ENCODE results near the gene CDT1. TPM values are rescaled to one million over a fixed set of nuclear protein-coding genes. Genes with fewer than 3 reads are reported as not detected.

Gene CDT1
- total RNA-seq, 1 donor from 2014 or later, result 79.6 TPM

DNA sequence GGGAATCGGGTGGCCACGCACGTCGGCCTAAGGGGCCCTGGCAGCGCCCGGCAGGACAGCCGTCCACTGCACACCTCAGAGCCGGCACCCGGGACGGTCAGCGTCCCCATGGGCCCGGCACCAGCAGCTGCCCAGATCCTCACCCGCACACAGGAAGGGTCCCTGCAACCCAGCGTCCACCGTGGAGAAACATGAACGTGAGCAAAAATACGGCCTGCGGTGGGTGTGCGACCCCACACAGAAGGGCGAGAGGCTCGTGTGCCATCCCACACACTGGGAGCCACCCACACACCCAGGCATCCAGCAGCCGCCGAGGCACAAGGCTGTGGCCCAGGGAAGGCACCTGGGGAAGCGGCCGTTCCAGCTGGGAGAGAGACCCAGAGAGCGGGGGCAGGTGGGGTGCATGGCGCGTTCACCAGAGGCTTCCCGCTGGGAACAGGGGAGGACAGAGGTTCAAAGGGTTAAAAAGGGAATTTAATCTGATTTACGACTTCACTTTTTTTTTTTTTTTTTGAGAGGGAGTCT is 25.0 kb upstream of the CDT1 start:
- H3K4me1 Mint-ChIP-seq, result peaks cover 9% of the 10 kb centered on the region
- no peak for TF ChIP-seq CTCF (conservative IDR thresholded peaks at IDR 0.05)
- no peak for DNase-seq (ENCODE audit: low read depth, low spot score)
- no peak overlapping the region for H3K4me3 Mint-ChIP-seq
- no peaks in the 10 kb centered on the region for H3K9me3 Mint-ChIP-seq
- no peak overlapping the region for H3K27ac Mint-ChIP-seq (ENCODE audit: unreplicated experiment)
- H3K36me3 Mint-ChIP-seq (ENCODE audit: low read depth), result no peaks in the 10 kb centered on the region
- H3K27me3 Mint-ChIP-seq (ENCODE audit: low read depth), result peaks cover 19% of the 10 kb centered on the region

- Mint-ChIP-seq H3K27ac (ENCODE audit: unreplicated experiment) (no peak overlapping the region), H3K9me3 (no peaks in the 10 kb centered on the region), H3K4me3 (no peak overlapping the region), H3K4me1 (peaks cover 9% of the 10 kb centered on the region), H3K36me3 (ENCODE audit: low read depth) (no peaks in the 10 kb centered on the region), H3K27me3 (ENCODE audit: low read depth) (peaks cover 24% of the 10 kb centered on the region)
- TF ChIP-seq CTCF (conservative IDR thresholded peaks at IDR 0.05), result no peak
- DNase-seq (ENCODE audit: low read depth, low spot score), result no peak
These were observed 24.0 kb upstream of the CDT1 start for GRCh38 chr16:88779406-88780141.

DNA sequence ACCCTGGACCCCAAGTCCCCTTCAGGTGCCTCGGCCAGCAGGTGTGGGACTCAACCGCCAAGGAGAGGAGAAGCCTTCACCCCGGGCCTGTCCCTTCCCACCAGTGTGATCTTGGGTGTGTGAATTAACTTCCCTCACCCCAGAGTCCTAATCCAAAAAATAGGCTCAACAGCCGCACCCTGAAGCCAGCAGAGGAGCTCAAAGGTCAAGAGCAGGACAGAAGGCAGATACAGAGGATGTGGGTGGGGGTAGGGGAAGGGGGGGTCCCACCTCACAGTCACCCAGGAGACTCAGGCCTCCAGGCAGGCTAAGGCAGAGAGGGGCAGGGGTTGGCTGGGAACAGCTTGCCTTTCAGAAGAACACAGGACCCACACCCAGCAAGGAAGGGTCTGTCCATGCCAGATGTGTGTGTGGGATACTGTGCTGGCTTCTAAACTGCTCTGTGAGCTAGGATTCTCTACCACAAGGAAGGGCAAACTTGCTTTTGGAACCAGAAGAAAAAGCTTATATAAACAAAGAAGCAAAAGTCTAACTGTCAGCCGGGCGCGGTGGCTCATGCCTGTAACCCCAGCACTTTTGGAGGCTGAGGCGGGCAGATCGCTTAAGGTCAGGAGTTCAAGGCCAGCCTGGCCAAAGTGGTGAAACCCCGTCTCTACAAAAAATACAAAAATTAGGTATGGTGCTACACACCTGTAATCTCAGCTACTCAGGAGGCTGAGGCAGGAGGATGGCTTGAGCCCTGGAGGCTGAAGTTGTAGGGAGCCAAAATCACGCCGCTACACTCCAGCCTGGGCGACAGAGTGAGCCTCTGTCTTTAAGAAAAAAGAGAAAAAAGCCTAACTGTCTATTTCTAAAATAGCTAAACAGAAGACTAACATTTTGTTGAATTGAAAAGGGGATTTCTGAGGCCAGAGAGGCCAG is 23.2 kb upstream of the CDT1 start:
- Mint-ChIP-seq H3K27ac (ENCODE audit: unreplicated experiment) (peak overlapping the region; percentile 57), H3K9me3 (no peaks in the 10 kb centered on the region), H3K36me3 (ENCODE audit: low read depth) (no peaks in the 10 kb centered on the region), H3K4me3 (no peak overlapping the region), H3K27me3 (ENCODE audit: low read depth) (peaks cover 24% of the 10 kb centered on the region), H3K4me1 (peaks cover 9% of the 10 kb centered on the region)
- DNase-seq (ENCODE audit: low read depth, low spot score), result no peak
- no peak for TF ChIP-seq CTCF (conservative IDR thresholded peaks at IDR 0.05)

DNA sequence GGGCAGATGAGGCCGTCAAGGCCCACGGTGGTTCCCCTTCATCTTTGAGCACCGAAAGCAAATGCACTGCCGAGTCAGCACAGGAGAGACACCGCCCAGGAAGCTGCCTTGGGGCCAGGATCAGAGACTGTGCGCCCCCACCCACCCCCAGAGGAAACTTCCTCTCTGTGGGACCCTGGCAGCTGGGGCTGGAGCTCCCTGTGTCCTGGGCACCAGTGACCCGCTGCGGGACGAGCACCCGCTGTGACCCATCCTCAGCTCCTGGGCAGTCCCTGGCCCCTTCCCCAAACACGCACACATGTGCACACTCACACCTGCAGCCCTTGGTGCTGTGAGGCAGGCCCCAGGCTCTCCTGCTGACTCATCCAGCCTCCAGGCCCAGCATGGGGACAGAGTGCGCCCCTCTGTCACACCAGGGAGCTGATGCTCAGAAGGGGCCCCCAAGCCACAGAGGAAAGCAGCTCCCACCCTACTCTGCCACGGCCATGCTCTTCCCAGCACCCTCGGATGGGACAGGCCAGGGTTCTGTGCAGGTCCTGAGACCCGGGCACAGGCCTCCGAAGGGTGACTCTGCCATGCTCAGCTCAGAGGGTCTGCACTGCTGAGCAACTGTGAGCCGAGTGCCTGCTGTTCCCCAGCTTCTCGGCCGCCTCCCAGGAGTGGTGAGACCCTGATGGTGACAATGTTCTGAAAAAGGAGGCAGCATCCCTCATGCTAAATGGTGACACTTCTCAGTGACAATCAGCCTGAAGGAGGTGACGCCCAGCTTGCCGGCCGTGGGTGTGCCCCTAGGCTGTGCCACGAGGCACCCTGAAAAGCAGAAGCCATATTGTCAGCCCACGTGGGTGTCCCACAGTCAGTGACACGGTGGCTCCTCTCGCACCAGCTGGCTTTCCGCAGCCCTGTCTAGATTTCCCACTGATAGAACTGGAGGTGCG is 22.2 kb upstream of the CDT1 start:
- Mint-ChIP-seq H3K27me3 (ENCODE audit: low read depth) (peaks cover 28% of the 10 kb centered on the region), H3K36me3 (ENCODE audit: low read depth) (no peaks in the 10 kb centered on the region), H3K27ac (ENCODE audit: unreplicated experiment) (peak overlapping the region; percentile 12), H3K4me3 (no peak overlapping the region), H3K4me1 (peaks cover 9% of the 10 kb centered on the region), H3K9me3 (no peaks in the 10 kb centered on the region)
- no peak for DNase-seq (ENCODE audit: low read depth, low spot score)
- TF ChIP-seq CTCF (conservative IDR thresholded peaks at IDR 0.05), result no peak

Data from neural crest cell (in vitro differentiated cells).